Uterus (tissue), 2 donors: ENCODE measurements around the gene BAHCC1.

Experiments
- CTCF ChIP-seq, 4 experiments: fragments of 200-600 bp in 2 of 4; fragments of 450-650 bp in 2 of 4; sonication (generic) in 2 of 4; IDR thresholded peaks; one replicate each; pipeline ENCODE4 v1.5.1; 2016 to 2019; ENCODE audit warnings: antibody characterized with exemption in 4 of 4, mild to moderate bottlenecking in 2 of 4, moderate library complexity in 1 of 4
- POLR2A ChIP-seq, 2 donors: fragments of 450-650 bp; IDR thresholded peaks; one replicate each; pipeline ENCODE4 v1.6.1; 2016; ENCODE audit warnings: antibody characterized with exemption in 2 of 2, mild to moderate bottlenecking in 1 of 2, moderate library complexity in 1 of 2

- no peak for TF ChIP-seq CTCF (IDR thresholded peaks at IDR 0.05)
- TF ChIP-seq POLR2A (IDR thresholded peaks at IDR 0.05) = no peak
Observed at GRCh38 chr17:81395600-81396277, 482 bp downstream of the BAHCC1 start.
